Stimulated activated CD8-positive, alpha-beta memory T cell treated with anti-CD3 and anti-CD28 coated beads, Interleukin-7, amount 100 ng/mL, for 48 hours (primary cell): ENCODE data around the gene PARVG.

Experiments
- DNase-seq, 2 donors: peaks; one replicate each; pipeline ENCODE4 v3.0.0-alpha.2; 2020; ENCODE audit warnings: low read depth in 1 of 2; ENCODE audit errors: extremely low read depth in 1 of 2

Gene PARVG

GRCh38 chr22:44154436-44154942 lies 26.2 kb upstream of the PARVG start:
- no peak for DNase-seq

DNA sequence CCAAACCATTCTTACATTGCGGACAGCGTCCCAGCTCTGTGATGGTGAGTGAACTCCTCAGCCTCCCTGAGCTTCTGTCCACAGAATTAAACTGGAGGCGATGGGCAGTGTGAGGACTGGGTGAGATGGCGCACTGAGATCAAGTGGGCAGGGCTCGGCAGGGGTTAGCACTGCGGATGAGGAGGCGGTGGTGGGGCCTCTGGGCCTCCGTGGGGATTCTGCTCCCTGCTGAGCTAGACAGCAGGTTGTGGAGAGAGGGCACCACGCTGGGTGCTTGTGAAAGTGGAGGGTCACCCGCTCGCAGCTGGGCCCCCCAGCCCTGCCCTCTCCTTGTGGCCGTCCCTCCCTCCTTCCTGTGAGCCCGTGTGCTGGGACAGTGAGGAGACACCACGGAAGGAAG lies 25.6 kb upstream of the PARVG start:
- DNase-seq: no peak

DNA sequence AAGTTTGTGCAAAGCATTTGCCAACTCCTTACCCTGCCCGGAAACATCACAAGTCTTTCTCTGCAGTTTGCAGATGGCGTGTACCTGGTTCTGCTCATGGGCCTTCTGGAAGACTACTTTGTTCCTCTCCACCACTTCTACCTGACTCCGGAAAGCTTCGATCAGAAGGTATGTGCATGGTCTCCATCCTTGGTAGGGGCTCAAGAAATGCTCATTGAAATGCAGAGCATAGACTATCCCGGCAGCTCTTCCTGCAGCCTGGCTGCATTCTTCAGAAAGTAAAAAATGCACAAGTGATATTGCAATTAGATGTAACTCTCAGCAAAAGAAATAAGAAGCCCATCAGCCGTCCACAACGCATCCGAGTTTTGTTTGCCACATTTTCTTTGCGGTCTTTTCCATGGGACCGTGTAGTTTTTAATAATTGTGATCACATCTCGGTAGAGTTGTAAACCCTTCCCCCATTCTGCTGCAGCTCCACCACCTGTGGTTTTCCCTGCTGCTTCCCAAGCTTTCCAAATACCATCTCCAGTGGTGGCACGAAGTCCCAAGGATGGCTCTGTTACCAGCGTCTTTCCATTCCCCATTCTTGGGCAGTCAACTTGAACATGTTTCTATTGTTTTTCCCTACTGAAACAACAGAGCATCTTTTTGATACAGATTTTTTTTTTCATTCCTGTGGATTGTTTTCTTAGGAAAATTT lies 22.7 kb upstream of the PARVG start:
- no peak for DNase-seq

DNA sequence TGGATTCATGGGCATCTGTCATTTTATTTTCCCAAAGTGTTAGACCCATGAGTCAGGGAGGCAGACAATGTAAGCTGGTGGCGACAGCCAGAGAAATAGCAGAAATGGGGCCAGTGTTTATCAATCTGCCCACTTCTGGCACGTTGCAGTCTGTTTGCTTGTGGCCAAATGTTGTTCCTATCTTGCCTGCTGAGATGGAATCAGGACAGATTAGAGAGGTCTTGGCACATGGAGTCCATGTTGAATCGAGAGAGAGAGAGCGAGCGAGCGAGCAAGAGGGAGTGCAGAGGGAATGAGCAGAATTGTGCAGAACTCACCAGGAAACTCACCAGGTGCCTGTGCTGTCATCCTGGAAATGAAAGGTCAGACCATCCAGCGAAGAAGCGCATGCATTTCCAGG lies 21.9 kb upstream of the PARVG start:
- DNase-seq: no peak

DNA sequence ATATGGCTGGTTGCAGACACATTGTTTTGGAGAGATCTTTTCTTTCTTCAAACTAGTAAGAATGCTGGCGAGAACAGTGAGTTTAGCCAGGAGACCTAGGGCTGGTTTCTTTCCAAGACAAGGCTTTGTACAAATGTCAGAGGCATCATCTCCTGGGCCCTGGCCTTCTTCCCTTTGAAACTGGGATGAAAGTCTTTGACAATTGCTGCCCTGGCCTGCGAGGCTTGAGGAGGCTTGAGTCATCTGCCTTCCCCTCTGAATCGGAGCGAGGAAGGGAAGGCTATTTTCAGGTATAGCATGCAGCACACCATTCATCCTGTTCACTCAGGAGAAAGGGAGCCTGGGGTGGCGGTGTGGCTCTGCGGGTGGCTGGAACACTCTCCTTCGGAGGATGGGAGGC lies 21.5 kb upstream of the PARVG start:
- DNase-seq: no peak

DNA sequence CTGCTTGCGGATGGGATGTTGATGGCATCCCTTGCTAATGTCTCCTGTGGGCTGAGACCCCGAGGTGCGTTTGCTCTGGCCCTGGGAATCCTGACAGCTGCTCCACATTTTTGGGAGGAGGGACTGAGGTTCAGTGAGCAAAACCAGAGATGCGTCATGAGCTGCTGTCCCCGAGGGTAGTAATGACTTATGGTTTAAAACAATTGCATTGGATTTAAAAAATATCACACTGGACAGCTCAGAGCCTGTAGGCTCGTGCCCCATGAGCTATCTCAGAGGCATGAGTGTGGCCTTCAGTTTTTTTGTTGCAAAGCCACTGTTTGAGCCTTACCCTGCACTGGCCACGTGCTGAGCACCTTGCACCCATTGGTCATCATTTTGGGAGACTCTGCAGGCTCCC lies 20.9 kb upstream of the PARVG start:
- no peak for DNase-seq

DNA sequence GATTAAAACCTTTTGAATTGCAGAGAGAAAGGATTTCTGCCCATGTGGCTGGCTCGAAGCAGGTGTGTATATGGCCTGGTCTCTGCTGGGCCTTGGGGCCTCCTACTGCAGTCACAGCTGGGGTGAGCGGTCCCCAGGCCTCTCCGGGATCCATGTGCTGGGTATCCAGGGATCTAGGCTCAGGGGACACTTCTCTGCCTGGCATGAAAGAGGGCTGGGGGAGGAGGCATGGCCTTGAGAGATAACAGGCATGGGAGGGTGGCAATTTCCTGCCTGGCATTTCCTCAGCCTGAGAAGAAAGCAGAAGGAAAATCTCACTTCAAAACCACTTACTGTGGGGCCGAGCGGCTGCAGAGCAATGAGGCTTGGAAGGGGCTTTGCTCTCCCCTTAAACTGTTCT lies 20.3 kb upstream of the PARVG start:
- DNase-seq: no peak

DNA sequence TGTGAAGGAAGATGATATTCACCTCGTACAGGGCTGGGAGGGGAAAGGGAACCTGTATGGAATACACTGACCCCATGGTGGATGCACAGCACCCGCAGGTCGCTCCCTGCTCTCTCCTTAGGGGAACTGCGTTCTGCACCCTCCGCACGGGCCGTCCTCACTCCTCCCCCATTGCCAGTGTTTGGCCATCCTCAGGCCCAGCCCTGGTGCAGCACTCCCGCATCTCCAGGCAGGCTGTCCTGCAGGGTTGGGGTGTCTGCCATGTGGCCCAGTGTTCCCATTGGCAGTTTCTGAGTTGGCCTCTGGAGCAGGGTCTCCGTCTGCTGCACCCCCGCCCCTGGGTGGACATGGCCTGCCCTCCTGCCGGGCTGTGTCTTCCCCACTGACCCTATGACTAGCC lies 19.1 kb upstream of the PARVG start:
- no peak for DNase-seq

GRCh38 chr22:44162960-44163359 lies 17.8 kb upstream of the PARVG start:
- DNase-seq: no peak

DNA sequence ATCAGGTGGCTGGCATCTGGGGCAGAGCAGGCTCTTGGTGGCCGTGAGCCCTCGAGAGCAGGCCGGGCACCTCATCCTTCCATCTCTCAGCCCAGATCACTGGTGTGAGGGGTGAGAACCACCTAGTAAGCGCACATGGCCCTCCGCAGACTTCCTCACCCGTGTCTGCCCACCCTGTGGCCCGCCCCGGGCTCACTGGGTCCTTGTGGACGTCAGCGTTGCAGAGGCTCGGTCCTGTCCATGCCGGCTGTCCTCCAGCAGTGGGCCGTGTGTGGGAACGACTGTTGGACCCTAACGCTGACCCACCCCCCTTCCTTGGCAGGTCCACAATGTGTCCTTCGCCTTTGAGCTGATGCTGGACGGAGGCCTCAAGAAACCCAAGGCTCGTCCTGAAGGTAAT lies 17.2 kb upstream of the PARVG start:
- no peak for DNase-seq

DNA sequence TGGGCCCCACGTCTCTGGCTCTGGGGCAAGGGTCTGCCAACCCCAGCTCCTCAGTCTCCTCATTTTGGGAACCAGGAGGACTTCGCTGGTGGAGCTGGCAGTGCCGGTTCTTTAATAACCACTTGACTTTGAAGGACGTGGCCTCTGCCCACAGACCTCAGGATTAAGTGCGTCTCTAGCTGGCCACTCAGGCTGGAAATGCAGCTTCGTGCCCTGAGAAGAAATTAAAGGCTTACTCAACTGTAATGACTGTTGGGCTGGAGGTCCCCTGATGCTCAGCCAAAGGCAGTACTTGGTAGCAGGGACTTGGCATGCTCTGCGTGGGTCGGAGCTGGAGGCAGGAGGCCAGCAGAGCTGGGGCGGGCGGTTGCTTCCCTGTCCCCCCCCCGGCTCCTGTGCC lies 16.7 kb upstream of the PARVG start:
- DNase-seq: no peak

DNA sequence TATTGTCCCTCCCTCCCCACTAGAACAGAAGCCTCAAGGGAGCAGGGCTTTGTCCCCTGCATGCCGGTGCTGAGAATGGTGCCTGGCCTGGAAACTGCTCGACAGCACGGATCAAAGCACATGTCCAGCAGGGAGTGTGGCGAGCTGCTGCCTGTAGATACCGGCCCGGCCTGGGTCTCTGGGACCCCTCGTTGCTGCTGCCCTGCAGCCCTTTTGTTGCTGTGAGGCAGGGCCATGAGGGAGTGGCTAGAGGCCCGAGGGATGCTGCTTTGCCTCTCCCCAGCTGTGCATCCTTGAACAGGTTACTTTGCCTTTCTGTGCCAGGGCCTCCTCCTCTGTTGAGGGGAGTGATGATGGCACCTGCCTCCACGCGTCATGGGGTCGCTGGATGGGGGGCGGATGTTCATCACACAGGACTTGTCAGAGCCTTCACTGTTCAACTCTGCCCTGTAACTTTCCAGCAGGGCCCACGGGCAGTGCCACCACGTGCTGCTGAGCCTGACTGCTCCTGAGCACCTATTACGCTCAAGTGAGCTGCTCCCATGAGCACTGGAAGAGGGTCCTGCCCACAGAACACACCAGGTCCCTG lies 15.3 kb upstream of the PARVG start:
- no peak for DNase-seq

DNA sequence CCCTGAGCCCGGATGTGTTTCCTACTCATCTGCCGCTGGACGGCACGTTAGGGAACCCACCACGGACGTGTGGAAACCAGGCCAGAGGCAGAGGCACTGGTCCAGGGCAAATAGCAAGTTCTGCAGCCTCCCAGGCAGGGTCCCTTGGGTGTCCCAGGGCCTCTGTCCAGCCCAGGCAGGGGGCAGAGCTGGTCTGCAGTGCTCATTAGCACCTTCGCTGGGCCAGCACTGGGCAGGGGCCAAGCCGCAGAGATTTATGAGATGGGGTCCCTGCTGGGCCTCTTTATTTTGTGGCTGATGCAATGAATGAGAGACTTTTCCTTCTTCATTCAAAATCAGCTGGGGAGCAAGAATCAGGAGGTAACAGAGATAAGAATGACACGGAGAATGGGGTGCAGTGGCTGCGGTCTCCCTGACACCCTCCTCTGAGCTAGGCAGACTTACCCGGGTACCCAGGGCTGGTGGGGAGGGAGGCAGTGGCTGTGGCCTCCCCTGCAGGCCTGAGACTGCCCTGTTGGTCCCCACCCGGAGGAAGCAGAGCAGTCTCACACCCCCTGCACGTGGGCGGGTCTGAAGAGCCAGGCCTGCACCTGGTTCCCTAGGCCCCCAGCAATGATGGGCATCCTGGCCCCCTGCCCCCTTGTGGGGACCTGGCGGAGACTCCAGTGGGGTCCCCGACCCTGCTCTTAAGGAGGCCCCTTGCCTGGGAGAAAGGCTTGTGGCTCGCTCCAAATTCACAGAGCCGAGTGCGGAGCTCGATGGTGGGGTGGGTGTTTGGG lies 14.0 kb upstream of the PARVG start:
- DNase-seq: no peak

- DNase-seq: no peak
Observed at GRCh38 chr22:44167501-44167900, 13.2 kb upstream of the PARVG start.

GRCh38 chr22:44168206-44168605 lies 12.5 kb upstream of the PARVG start:
- no peak for DNase-seq

- DNase-seq: no peak
Observed at GRCh38 chr22:44170470-44170869, 10.3 kb upstream of the PARVG start.

GRCh38 chr22:44171561-44171960 lies 9.2 kb upstream of the PARVG start:
- no peak for DNase-seq

DNA sequence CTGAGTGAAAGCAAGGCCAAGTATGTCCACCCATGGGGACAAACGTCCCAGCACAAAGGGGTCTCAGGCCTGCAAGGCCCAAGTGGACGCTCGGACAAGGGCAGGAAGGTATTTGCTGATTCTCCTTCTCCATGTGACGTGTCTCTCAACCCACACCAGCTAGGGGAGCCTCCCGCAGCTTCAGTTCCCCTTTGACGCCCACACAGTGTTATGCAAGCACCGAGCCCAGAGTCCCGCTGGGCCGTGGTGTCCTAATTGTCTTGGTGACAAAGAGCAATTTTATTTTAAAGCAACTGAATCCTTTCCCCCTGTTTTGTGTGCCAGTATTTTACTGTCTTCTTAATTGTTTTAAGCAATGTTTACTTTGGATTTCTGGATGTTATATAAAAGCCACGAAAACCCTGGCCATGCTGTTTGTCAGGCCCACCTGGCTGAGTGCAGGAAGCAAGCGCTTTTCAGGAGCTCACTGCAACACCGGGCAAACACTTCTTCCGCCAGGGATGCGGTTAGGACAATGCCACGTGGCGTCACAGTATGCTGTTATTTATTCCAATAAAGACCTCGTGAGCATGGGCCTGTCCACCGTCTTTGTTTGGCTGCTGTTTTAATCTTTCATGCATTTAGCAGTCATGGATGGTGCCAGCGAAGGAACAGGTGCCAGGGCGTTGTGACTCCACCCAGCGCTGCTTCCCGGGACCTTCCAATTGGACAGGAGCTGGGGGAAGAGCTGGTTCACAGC lies 8.2 kb upstream of the PARVG start:
- no peak for DNase-seq

- DNase-seq: no peak
Observed at GRCh38 chr22:44173154-44173553, 7.6 kb upstream of the PARVG start.

GRCh38 chr22:44175676-44176075 lies 5.0 kb upstream of the PARVG start:
- DNase-seq: no peak
